ENCODE measurements around the gene SGSM2. TPM values are rescaled to one million over a fixed set of nuclear protein-coding genes. Genes with fewer than 3 reads are reported as not detected.

The SGSM2 gene
- total and polyA plus RNA-seq, 2 of the 13 experiments (the other 11 are each of a cell fraction or from before 2014, with no cell fraction given), result 30.4 to 51.3 TPM

DNA sequence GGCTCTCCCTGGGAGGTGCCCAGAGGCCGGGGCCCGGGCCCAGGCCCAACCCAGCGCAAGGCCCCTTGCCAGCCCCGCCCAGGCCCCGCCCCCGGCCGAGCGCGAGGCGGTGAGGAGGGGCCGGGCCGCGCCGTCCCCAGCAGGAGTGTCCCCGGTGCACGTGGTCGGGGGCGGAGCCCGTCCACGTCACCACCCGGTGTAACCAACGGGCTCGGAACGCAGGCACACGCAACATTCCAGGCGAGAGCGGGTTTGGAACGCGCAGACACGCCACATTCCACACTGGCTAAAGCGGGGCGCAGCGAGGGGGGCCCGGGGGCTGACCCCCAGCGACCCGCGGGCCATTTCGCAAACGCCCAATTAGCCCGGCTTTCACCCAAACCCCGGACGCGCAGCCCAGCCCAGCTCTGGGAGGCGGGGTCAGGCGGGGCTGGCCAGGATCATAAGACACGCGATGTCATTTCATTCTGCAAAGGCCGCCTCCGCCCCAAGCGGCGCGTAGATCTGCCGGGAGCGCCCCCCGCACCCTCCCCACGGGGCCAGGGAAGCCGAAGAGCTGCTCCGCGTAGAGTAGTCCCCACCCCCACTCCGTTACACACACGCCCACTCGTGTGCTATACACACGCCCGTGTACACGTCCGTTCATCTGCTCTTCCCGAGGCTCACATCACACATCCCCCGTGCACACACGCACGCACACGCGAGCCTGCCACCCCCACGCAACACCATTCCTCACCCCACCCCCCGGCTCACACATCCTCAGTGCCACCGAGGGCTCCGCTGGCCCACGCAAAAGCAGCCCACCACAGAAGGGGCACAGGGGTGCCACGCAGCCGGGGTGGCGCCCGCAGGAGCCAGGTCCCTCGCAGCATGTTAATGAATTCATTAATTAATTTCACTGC, 62.5 kb downstream of the SGSM2 start (continued):
- TF ChIP-seq ZNF280B (CRISPR knock-in tag; IDR thresholded peaks at IDR 0.05; ENCODE audit: borderline replicate concordance) (no peak; the same call in 1 of the 2 replicates), ZNF253 (CRISPR knock-in tag; IDR thresholded peaks at IDR 0.05; ENCODE audit: borderline replicate concordance) (no peak)

DNA sequence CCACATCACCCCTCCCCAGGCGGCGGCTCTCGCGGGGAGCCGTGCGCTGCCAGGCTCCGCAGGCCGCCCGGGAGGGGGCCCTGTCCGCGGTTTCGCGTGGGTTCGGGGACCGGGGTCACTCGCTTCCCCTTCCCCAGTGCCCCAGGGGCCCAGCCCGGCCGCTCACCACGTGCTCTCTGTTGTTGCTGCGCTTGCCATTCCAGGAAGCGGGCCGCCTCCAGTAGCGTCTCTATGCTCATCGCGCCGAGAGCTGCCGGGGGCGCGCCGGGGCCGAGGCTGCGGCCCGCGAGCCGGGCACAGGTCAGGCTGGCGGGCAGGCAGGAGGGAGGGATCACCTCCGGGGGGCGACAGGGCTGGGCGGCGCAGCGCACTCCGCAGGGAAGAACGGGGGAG, 63.2 kb downstream of the SGSM2 start:
- BruUV-seq (replicated peaks), result TSS peak; percentile 80
- in situ Hi-C loops (cut with HindIII; ENCODE audit: extremely low pct_ligation_motif_present, low pct_unique_long_range_greater_than_20kb) (no loop called here), intact Hi-C loops (cut with micrococcal nuclease; ENCODE audit: unreplicated experiment) (loop anchor here (2.0 to 5.0 kb wide), 2 partner anchors 18 to 63 kb away; partner anchors contain the start of genes SGSM2 and TSR1)
- peaks cover 55% of the 10 kb centered on the region for H3K4me1 ChIP-seq (ENCODE audit: insufficient read depth, low read length)
- H3K79me2 ChIP-seq (ENCODE audit: insufficient read depth, low read length), result peaks cover 28% of the 10 kb centered on the region
- ChIA-PET CTCF (ENCODE audit: low intra/inter-chr PET ratio, low total read pairs) (no interaction called here), POLR2A (interaction anchor here (2.6 to 3.0 kb wide), 2 partner anchors 17 to 111 kb away, joined by 6 to 19 read pairs; partner anchors contain the start of gene METTL16)
- H3K9ac ChIP-seq (ENCODE audit: insufficient read depth, low read depth, low read length), result peak overlapping the region; percentile 98
- ATAC-seq (0 out of 3 replicates have a peak, but pooled peaks have one; percentile 0), FAIRE-seq (no peak), DNase-seq (ENCODE audit: low spot score) (peak; percentile 43)
- H4K20me1 ChIP-seq (ENCODE audit: insufficient read depth, low read length), result peaks cover 21% of the 10 kb centered on the region
- H3K27ac ChIP-seq (ENCODE audit: extremely low read length, insufficient read depth, low read length), result peak overlapping the region; percentile 100
- H2AFZ ChIP-seq (ENCODE audit: low read length), result no peak overlapping the region
- peak overlapping the region; percentile 77 to 96 (median 87) for H3K4me3 ChIP-seq (replicated peaks in 1 of 3; ENCODE audit: insufficient read depth in 1 of 3, low read depth in 2 of 3, low read length in 3 of 3)
- no peaks in the 10 kb centered on the region for H3K36me3 ChIP-seq (replicated peaks in 1 of 2; ENCODE audit: control insufficient read depth in 1 of 2, insufficient read depth in 2 of 2, low read length in 2 of 2)
- peak overlapping the region; percentile 69 for H3K4me2 ChIP-seq (ENCODE audit: low read depth, low read length)
- no peaks in the 10 kb centered on the region; a peak in 2 of 5 replicates for H3K27me3 ChIP-seq (ENCODE audit: control insufficient read depth in 1 of 2, insufficient read depth in 2 of 2, low read length in 2 of 2)
- no peaks in the 10 kb centered on the region for H3K9me3 ChIP-seq (ENCODE audit: low read length)
- 2% methylated on average over 25 of the region's 43 CpGs for WGBS (ENCODE audit: low lambda C conversion rate)
- TF ChIP-seq SAFB2 (CRISPR knock-in tag; IDR thresholded peaks at IDR 0.05; ENCODE audit: borderline replicate concordance, low read depth), result no peak
- no peak for TF ChIP-seq ZNF564 (CRISPR knock-in tag; IDR thresholded peaks at IDR 0.05)
- no peak for TF ChIP-seq CBX5 (CRISPR knock-in tag; IDR thresholded peaks at IDR 0.05; ENCODE audit: borderline replicate concordance)
- no peak for TF ChIP-seq ZNF296 (CRISPR knock-in tag; conservative IDR thresholded peaks at IDR 0.05)
- peak; percentile 15; the same call in 1 of the 2 replicates for TF ChIP-seq POGK (CRISPR knock-in tag; conservative IDR thresholded peaks at IDR 0.05)
- TF ChIP-seq JUNB (CRISPR knock-in tag; IDR thresholded peaks at IDR 0.05; ENCODE audit: borderline replicate concordance), result 0 out of 2 replicates have a peak, but pooled peaks have one; percentile 22
- no peak for TF ChIP-seq BRD4 (CRISPR knock-in tag; IDR thresholded peaks at IDR 0.05)
- no peak for TF ChIP-seq FLYWCH1 (CRISPR knock-in tag; IDR thresholded peaks at IDR 0.05)
- TF ChIP-seq JUN (CRISPR knock-in tag; IDR thresholded peaks at IDR 0.05), result no peak
- TF ChIP-seq ZNF160 (CRISPR knock-in tag; IDR thresholded peaks at IDR 0.05), result no peak
- TF ChIP-seq TERF1 (CRISPR knock-in tag; IDR thresholded peaks at IDR 0.05), result 0 out of 2 replicates have a peak, but pooled peaks have one; percentile 37
- peak; percentile 15; the same call in 1 of the 2 replicates for TF ChIP-seq ZNF850 (CRISPR knock-in tag; conservative IDR thresholded peaks at IDR 0.05)
- TF ChIP-seq IKZF1 (IDR thresholded peaks at IDR 0.05), result no peak

All from HepG2 (cell line).